ENCODE measurements around the gene LRRC8D. TPM values are rescaled to one million over a fixed set of nuclear protein-coding genes. Genes with fewer than 3 reads are reported as not detected.

The LRRC8D gene
- total RNA-seq, 1 donor from 2014 or later: 17.0 TPM

GRCh38 chr1:89882348-89883029, 61.7 kb downstream of the LRRC8D start:
- no peak overlapping the region for H3K27ac ChIP-seq
- H3K36me3 ChIP-seq: no peaks in the 10 kb centered on the region
- no peaks in the 10 kb centered on the region for H3K27me3 ChIP-seq
- TF ChIP-seq, protein P1, sequence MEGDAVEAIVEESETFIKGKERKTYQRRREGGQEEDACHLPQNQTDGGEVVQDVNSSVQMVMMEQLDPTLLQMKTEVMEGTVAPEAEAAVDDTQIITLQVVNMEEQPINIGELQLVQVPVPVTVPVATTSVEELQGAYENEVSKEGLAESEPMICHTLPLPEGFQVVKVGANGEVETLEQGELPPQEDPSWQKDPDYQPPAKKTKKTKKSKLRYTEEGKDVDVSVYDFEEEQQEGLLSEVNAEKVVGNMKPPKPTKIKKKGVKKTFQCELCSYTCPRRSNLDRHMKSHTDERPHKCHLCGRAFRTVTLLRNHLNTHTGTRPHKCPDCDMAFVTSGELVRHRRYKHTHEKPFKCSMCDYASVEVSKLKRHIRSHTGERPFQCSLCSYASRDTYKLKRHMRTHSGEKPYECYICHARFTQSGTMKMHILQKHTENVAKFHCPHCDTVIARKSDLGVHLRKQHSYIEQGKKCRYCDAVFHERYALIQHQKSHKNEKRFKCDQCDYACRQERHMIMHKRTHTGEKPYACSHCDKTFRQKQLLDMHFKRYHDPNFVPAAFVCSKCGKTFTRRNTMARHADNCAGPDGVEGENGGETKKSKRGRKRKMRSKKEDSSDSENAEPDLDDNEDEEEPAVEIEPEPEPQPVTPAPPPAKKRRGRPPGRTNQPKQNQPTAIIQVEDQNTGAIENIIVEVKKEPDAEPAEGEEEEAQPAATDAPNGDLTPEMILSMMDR (IDR thresholded peaks at IDR 0.05): no peak
- no peak for ATAC-seq
- no peaks in the 10 kb centered on the region for H3K9me3 ChIP-seq
- intact Hi-C loops (cut with DNase I): no loop called here
- no peaks in the 10 kb centered on the region for H3K4me1 ChIP-seq
- DNase-seq: no peak
- no peak overlapping the region for H3K4me3 ChIP-seq

DNA sequence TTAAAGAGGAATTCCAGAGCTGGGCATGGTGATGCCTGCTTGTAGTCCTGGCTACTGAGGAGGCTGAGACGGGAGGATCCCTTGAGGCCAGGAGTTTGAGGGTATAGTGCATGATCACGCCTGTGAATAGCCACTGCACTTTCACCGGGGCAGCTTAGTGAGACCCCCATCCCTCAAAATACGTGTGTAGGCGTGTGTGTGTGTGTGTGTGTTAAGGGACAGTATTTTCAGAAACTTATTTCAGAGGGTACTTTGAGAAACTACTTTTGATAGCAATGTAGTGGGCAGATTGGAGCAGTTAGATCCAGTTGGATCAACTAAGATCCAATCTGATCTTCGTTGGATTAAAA, 62.2 kb downstream of the LRRC8D start:
- no peak overlapping the region for H3K27ac ChIP-seq
- H3K4me3 ChIP-seq: no peak overlapping the region
- no peaks in the 10 kb centered on the region for H3K9me3 ChIP-seq
- intact Hi-C loops (cut with DNase I): no loop called here
- no peaks in the 10 kb centered on the region for H3K27me3 ChIP-seq
- no peaks in the 10 kb centered on the region for H3K36me3 ChIP-seq
- no peak for ATAC-seq
- TF ChIP-seq, protein P1 (IDR thresholded peaks at IDR 0.05): no peak
- no peak for DNase-seq
- no peaks in the 10 kb centered on the region for H3K4me1 ChIP-seq

DNA sequence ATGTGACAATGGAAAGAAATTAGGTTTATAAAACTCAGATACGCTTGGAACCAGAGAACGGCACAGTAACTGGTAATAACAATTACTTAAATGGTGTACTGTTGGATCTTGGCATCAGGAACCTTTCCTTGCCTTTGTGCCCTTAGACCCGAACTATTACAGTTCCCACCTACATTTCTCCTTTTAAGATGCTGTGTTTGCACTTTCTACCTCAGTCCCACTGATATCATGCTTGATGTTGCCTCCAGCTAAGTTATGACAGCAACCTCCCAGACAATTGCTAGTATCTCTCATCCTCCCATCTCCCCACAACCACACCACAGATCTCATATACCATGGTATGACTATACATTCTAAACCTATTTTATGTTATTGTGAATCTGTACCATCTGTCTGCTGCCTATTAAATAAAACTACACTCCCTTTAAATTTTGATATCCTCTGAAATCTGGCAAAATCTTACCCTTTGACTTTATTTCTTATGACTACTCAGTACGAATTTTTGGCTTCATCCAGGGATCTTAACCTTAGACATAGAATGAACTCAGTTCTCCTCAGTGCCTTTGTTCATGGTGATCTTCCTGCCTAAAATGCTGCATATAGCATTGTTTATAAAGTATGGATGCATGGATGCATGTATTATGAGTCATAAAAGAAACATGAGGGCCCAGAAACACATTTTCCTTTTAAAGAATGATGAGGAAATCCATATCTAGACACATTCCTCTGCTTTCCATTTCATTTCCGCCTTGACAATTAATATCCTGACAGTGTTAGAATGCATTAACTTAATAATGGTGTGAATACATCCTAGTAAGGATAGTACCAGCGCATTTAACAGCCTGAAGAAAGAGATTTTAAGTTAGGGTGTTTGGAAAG, 64.1 kb downstream of the LRRC8D start:
- Histone ChIP-seq H3K27me3 (no peaks in the 10 kb centered on the region), H3K36me3 (no peaks in the 10 kb centered on the region), H3K27ac (no peak overlapping the region), H3K4me1 (no peaks in the 10 kb centered on the region), H3K4me3 (no peak overlapping the region), H3K9me3 (no peaks in the 10 kb centered on the region)
- intact Hi-C loops (cut with DNase I): no loop called here
- ATAC-seq (no peak), DNase-seq (no peak)
- TF ChIP-seq, protein P1 (IDR thresholded peaks at IDR 0.05): no peak

DNA sequence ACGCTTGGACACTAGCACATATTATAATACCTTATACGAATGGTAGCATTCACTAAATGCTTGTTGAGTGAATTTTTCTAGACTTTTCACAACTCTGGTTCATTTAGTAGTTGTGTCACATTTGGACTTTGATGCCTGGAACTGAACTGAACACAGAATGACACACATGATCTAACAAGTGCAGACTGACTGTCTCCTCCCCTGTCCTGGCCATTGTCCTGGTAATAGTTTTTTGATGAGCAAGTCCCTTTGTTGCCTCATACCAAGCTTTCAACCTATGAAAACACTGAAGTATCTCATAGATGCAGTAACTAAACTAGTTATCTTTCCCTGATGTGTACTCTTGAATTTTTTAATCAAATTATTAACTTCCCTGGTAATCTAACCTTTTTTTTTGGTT, 66.4 kb downstream of the LRRC8D start:
- no peaks in the 10 kb centered on the region for H3K27me3 ChIP-seq
- no peak for DNase-seq
- no peak overlapping the region for H3K27ac ChIP-seq
- H3K4me3 ChIP-seq: no peak overlapping the region
- TF ChIP-seq, protein P1 (IDR thresholded peaks at IDR 0.05): no peak
- no peak for ATAC-seq
- no peaks in the 10 kb centered on the region for H3K9me3 ChIP-seq
- intact Hi-C loops (cut with DNase I): no loop called here
- no peaks in the 10 kb centered on the region for H3K36me3 ChIP-seq
- no peaks in the 10 kb centered on the region for H3K4me1 ChIP-seq

- H3K36me3 ChIP-seq: no peaks in the 10 kb centered on the region
- H3K27ac ChIP-seq: no peak overlapping the region
- ATAC-seq: no peak
- no peak overlapping the region for H3K4me3 ChIP-seq
- H3K9me3 ChIP-seq: no peaks in the 10 kb centered on the region
- no peaks in the 10 kb centered on the region for H3K27me3 ChIP-seq
- intact Hi-C loops (cut with DNase I): no loop called here
- TF ChIP-seq, protein P1 (IDR thresholded peaks at IDR 0.05): no peak
- no peaks in the 10 kb centered on the region for H3K4me1 ChIP-seq
- DNase-seq: no peak
Measured at GRCh38 chr1:89887713-89888112, 66.9 kb downstream of the LRRC8D start.

All from upper lobe of right lung (tissue), 1 donor.